Loucy (cell line): Measurements from ENCODE around the gene SAMD14.

Experiments
- H2AFZ ChIP-seq: fragments of 200-600 bp; sonication (generic); 2 replicates; pipeline ENCODE4 v1.6.0; 2016; ENCODE audit warnings: antibody characterized with exemption, mild to moderate bottlenecking, low read length, moderate library complexity
- H3F3A ChIP-seq: fragments of 200-600 bp; 2 replicates; pipeline ENCODE4 v1.6.0; 2016; ENCODE audit warnings: antibody characterized with exemption, low read depth, mild to moderate bottlenecking
- H3K27me3 ChIP-seq: fragments of 200-600 bp; sonication (generic); 2 replicates; pipeline ENCODE4 v1.6.1; 2014; ENCODE audit warnings: low read length, mild to moderate bottlenecking; ENCODE audit not compliant: insufficient read depth, poor library complexity, severe bottlenecking
- H3K36me3 ChIP-seq: fragments of 200-600 bp; sonication (generic); 2 replicates; pipeline ENCODE4 v1.6.1; 2016; ENCODE audit warnings: low read length; ENCODE audit not compliant: insufficient read depth
- H3K4me1 ChIP-seq: fragments of 200-600 bp; sonication (generic); 2 replicates; pipeline ENCODE4 v1.5.1; 2014; ENCODE audit warnings: low read length, mild to moderate bottlenecking; ENCODE audit not compliant: insufficient read depth, poor library complexity, severe bottlenecking
- H3K4me2 ChIP-seq: fragments of 200-600 bp; sonication (generic); 2 replicates; pipeline ENCODE4 v1.6.0; 2014; ENCODE audit warnings: antibody characterized with exemption, low read length, low read depth, mild to moderate bottlenecking; ENCODE audit not compliant: poor library complexity, severe bottlenecking
- H3K4me3 ChIP-seq: fragments of 200-600 bp; sonication (generic); 2 replicates; pipeline ENCODE4 v1.5.1; 2014; ENCODE audit warnings: low read length, mild to moderate bottlenecking, mixed read lengths; ENCODE audit not compliant: poor library complexity, severe bottlenecking
- H3K79me2 ChIP-seq: fragments of 200-600 bp; sonication (generic); 2 replicates; pipeline ENCODE4 v1.6.1; 2014; ENCODE audit warnings: low read length; ENCODE audit not compliant: insufficient read depth
- H3K9ac ChIP-seq: fragments of 200-600 bp; sonication (generic); 2 replicates; pipeline ENCODE4 v1.6.0; 2014; ENCODE audit warnings: mild to moderate bottlenecking, low read depth, low read length, moderate library complexity; ENCODE audit not compliant: poor library complexity, severe bottlenecking
- H3K9me2 ChIP-seq: fragments of 200-600 bp; sonication (generic); replicated peaks from 2 replicates; pipeline ENCODE4 v1.6.1; 2016; ENCODE audit warnings: low read depth, low read length, mixed read lengths
- H3K9me3 ChIP-seq: fragments of 200-600 bp; sonication (generic); 2 replicates; pipeline ENCODE4 v1.6.1; 2014; ENCODE audit warnings: mild to moderate bottlenecking, antibody characterized with exemption, low read length, low read depth; ENCODE audit not compliant: insufficient read depth
- H4K20me1 ChIP-seq: fragments of 200-600 bp; sonication (generic); 2 replicates; pipeline ENCODE4 v1.6.0; 2014; ENCODE audit warnings: antibody characterized with exemption, low read length, mild to moderate bottlenecking; ENCODE audit not compliant: insufficient read depth, poor library complexity, severe bottlenecking
- EZH2phosphoT487 ChIP-seq: fragments of 200-600 bp; IDR thresholded peaks from 2 replicates; pipeline ENCODE4 v1.6.1; 2018; ENCODE audit warnings: antibody characterized with exemption, mild to moderate bottlenecking, moderate library complexity, borderline replicate concordance
- TF ChIP-seq, protein P1 (sequence below): fragments of 200-600 bp; sonication (generic); conservative IDR thresholded peaks from 2 replicates; pipeline ENCODE4 v1.5.1; 2014; ENCODE audit warnings: mild to moderate bottlenecking, antibody characterized with exemption, low read length

SAMD14 gene

DNA sequence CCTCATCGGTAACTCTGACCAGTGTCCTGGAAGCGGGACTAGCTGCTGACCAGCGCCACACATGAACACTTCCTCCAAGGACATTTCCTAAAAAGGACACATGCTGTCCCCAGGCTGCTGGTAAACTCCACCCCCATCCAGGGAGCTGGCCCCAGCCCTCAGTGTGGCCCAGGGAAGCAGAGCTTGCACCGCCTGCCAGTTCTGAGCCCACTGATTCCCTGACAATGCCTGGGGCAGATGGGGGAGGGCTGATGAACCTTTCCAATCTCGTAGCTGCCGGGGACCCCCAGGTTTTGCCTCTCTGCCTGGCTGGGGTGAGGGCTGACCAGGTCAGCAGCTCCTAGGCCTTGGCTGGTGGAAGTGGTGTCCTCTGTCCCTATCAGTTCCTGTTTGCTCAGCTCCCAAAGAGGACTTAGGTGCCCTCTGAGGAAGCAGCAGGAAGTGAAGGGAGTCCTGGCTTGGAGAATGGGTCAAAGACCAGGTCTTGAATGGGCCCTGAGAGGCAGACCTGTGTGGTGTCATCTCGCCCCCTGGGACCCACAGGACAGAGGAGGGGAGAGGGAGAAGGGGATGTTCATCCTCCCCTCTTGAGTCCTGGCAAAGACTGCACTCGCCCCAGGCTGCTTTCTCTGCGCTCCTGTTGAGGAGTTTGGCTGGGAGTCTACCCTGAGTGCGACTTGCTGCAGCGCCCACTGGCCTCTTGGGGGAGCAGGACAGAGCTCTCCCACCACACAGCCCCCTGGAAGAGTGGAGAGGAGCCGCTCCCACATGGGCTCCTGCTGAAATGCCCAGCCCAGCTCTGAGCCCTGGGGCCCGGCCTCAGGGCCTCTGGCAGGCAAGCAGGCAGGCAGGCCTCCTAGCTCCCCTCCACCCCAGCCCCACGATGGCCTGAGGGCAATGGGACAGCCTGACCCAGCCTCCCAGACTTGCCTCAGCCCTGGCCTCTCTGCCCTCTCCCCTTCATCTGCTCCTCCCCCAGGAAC, 18.0 kb downstream of the SAMD14 start:
- TF ChIP-seq EZH2phosphoT487, result no peak
- TF ChIP-seq, protein P1, sequence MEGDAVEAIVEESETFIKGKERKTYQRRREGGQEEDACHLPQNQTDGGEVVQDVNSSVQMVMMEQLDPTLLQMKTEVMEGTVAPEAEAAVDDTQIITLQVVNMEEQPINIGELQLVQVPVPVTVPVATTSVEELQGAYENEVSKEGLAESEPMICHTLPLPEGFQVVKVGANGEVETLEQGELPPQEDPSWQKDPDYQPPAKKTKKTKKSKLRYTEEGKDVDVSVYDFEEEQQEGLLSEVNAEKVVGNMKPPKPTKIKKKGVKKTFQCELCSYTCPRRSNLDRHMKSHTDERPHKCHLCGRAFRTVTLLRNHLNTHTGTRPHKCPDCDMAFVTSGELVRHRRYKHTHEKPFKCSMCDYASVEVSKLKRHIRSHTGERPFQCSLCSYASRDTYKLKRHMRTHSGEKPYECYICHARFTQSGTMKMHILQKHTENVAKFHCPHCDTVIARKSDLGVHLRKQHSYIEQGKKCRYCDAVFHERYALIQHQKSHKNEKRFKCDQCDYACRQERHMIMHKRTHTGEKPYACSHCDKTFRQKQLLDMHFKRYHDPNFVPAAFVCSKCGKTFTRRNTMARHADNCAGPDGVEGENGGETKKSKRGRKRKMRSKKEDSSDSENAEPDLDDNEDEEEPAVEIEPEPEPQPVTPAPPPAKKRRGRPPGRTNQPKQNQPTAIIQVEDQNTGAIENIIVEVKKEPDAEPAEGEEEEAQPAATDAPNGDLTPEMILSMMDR, result no peak
- H3K9me2 ChIP-seq, result no peaks in the 10 kb centered on the region
- no peaks in the 10 kb centered on the region for H3K4me1 ChIP-seq
- no peak overlapping the region for H3K9ac ChIP-seq
- no peak overlapping the region for H3K4me2 ChIP-seq
- H4K20me1 ChIP-seq, result no peaks in the 10 kb centered on the region
- H3K36me3 ChIP-seq, result peaks cover 7% of the 10 kb centered on the region; the same call in 1 of the 2 replicates
- H3K4me3 ChIP-seq, result no peak overlapping the region
- no peaks in the 10 kb centered on the region for H3K27me3 ChIP-seq
- H3K79me2 ChIP-seq, result no peaks in the 10 kb centered on the region
- H3K9me3 ChIP-seq, result no peaks in the 10 kb centered on the region
- no peaks in the 10 kb centered on the region for H3F3A ChIP-seq
- no peak overlapping the region for H2AFZ ChIP-seq

DNA sequence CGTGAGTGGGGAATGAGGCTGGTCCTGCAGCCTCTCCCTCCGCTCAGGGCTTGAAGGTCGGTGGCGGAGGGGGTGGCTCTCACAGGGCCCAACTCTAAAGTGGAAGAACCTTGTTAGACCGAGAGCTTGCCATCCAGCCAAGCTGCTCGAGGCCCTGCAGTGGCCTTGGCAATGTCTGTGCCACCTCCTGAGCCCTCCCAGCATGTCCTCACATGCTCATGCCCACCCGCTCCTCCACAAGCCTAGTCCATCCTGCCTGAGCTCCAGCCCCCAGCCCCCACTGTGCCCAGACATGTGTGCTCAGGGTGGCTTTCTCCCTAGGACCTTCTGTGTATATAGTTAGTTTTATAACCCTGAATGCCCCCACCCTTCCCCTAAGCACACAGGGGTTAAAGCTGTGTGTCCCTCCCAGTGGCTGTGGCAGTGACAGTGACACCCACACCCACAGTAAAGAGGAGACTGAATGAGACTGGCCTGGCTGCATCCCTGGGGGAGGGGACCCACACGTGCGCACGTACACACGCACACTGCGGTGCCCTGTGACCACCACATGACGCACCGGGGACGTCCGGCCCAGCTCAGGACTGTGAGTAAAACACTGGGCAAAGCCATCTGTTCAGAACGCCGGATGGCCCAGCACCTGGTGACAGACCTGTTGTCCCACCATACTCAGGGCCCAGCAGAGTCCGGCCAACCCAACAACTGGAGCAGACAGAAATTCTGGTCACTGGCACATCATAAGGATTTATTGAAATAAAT, 19.2 kb downstream of the SAMD14 start:
- Histone ChIP-seq H3K4me2 (no peak overlapping the region), H3K9me3 (no peaks in the 10 kb centered on the region), H3K36me3 (peaks cover 11% of the 10 kb centered on the region; the same call in 1 of the 2 replicates), H3K4me3 (no peak overlapping the region), H3K9ac (no peak overlapping the region), H3K9me2 (no peaks in the 10 kb centered on the region), H3K79me2 (no peaks in the 10 kb centered on the region), H3F3A (no peaks in the 10 kb centered on the region), H4K20me1 (no peaks in the 10 kb centered on the region), H3K27me3 (no peaks in the 10 kb centered on the region), H3K4me1 (no peaks in the 10 kb centered on the region), H2AFZ (no peak overlapping the region)
- no peak for TF ChIP-seq EZH2phosphoT487
- TF ChIP-seq, protein P1, result no peak

DNA sequence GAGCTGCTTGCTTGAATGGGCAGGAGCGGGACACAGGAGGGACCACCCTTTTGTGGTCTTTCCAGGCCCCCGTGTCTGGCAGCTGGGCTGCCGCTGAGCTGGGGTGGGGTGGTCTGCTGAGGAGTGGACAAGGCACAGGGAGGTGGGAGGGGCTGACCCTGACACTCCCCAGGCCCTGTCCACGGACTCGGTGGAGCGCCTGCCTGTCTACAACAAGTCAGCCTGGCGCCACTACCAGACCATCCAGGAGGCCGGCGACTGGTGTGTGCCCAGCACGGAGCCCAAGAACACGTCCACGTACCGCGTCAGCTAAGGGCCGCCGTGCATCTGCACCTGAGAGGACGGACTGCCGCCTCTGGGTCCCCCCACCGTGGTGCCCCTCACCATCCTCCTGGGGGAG, 20.2 kb downstream of the SAMD14 start:
- TF ChIP-seq, protein P1, result no peak
- TF ChIP-seq EZH2phosphoT487, result no peak
- no peaks in the 10 kb centered on the region for H4K20me1 ChIP-seq
- H3K9ac ChIP-seq, result no peak overlapping the region
- H3K4me2 ChIP-seq, result no peak overlapping the region
- H3K27me3 ChIP-seq, result no peaks in the 10 kb centered on the region
- H3K9me2 ChIP-seq, result no peaks in the 10 kb centered on the region
- H3K4me3 ChIP-seq, result no peak overlapping the region
- H3K79me2 ChIP-seq, result no peaks in the 10 kb centered on the region
- no peaks in the 10 kb centered on the region for H3F3A ChIP-seq
- no peaks in the 10 kb centered on the region for H3K4me1 ChIP-seq
- H3K36me3 ChIP-seq, result peaks cover 11% of the 10 kb centered on the region; the same call in 1 of the 2 replicates
- no peaks in the 10 kb centered on the region for H3K9me3 ChIP-seq
- H2AFZ ChIP-seq, result no peak overlapping the region
